Stimulated activated naive CD8-positive, alpha-beta T cell treated with anti-CD3 and anti-CD28 coated beads, Interleukin-15, amount 100 ng/mL, for 72 hours (primary cell): ENCODE results near the gene C11orf91.
"Not testable (repeated sequence)": the region's sequence is repeated elsewhere in the genome, so short reads cannot be mapped to it uniquely, and the experiment has no call there.

Source experiments
- ATAC-seq: fragments of 150-1000 bp; cut with Tn5 transposase; 2 replicates; pipeline ENCODE4 v1.10.0; 2021; ENCODE audit warnings: mild to moderate bottlenecking, moderate library complexity
- DNase-seq, 2 donors: peaks; one replicate each; pipeline ENCODE4 v3.0.0; 2021 to 2022
- H3K27ac Mint-ChIP-seq, 2 donors: one replicate each; pipeline ENCODE4 v1.8.0; 2022; ENCODE audit warnings: mild to moderate bottlenecking in 2 of 2, mixed read lengths in 2 of 2, moderate library complexity in 2 of 2
- H3K27me3 Mint-ChIP-seq: one replicate; pipeline ENCODE4 v1.8.0; 2022; ENCODE audit warnings: mixed read lengths
- H3K4me1 Mint-ChIP-seq: one replicate; pipeline ENCODE4 v1.8.0; 2022; ENCODE audit warnings: mild to moderate bottlenecking, mixed read lengths
- H3K4me3 Mint-ChIP-seq, 2 donors: one replicate each; pipeline ENCODE4 v1.8.0; 2022; ENCODE audit warnings: mild to moderate bottlenecking in 2 of 2, mixed read lengths in 2 of 2, moderate library complexity in 1 of 2
- H3K9me3 Mint-ChIP-seq, 2 donors: one replicate each; pipeline ENCODE4 v1.8.0; 2022; ENCODE audit warnings: mixed read lengths in 2 of 2

C11orf91 gene

DNA sequence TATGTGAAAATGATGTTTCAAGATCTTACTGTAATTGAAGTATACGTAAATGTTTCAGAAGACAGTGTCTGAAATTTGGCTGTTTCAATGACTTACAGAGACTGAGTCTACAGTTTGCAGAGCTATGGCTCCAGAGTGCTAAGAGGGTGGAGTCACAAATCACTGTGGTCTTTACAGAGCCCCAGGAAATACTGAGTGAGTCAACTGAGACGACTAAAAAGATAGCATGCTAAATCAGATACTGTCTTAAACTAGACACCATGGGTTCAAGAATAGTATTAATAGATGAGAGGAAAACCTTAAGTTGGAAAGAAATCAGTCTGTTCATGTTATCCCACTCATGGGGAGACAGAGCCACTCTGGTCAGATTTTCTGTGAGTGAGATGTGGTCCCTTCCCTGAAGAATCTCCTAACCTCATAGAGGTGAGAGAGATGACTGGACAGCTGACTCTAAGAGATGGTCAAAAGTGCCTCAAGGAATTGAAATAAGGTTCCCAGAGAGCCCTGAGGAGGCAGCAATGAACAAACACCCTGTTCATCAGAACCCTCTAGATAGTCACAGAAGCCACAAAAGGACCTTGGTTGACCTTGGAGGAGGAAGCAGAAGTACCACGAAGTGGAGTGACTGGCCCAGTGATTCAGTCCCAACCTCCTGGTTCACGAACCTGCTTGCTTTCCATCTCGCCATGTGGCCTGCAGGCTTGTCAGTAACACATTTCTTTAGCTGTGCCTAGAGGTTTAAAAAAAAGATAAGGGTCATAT, 30.2 kb downstream of the C11orf91 start:
- no peaks in the 10 kb centered on the region for H3K4me1 Mint-ChIP-seq
- H3K4me3 Mint-ChIP-seq = no peak overlapping the region
- H3K27me3 Mint-ChIP-seq = peaks cover 21% of the 10 kb centered on the region
- ATAC-seq = peak; percentile 52
- no peaks in the 10 kb centered on the region for H3K9me3 Mint-ChIP-seq
- H3K27ac Mint-ChIP-seq = no peak overlapping the region
- no peak for DNase-seq

DNA sequence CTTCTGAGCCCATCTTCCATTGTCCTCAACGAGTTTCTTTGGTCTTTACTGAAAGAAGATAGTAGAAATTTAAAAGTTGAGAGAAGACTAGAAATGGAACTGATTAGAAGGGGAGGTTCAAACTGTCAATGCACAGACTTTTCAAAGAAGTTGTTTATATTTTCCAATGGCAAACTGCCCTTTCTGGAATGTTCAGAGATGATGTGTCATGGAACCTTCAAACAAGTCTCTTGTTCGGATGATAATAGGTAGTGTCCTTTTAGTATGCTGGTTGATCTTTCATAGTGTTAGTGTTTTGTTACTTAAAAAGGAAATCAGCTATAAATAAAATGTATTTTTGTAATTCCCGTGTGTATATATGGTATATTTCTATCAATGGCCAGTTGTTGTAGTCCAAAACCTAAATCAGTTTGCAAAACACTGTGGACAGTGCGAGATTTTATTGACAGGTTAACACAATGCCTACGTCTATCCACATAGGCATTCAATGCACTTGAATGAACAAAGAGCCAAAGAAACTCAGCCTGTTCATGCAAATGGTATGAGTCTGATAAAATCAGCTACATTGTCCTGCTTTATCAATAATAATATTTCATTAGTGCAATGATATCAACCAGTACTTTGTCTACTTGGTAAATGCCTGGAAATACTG, 30.9 kb downstream of the C11orf91 start:
- H3K27ac Mint-ChIP-seq = no peak overlapping the region
- no peak for DNase-seq

DNA sequence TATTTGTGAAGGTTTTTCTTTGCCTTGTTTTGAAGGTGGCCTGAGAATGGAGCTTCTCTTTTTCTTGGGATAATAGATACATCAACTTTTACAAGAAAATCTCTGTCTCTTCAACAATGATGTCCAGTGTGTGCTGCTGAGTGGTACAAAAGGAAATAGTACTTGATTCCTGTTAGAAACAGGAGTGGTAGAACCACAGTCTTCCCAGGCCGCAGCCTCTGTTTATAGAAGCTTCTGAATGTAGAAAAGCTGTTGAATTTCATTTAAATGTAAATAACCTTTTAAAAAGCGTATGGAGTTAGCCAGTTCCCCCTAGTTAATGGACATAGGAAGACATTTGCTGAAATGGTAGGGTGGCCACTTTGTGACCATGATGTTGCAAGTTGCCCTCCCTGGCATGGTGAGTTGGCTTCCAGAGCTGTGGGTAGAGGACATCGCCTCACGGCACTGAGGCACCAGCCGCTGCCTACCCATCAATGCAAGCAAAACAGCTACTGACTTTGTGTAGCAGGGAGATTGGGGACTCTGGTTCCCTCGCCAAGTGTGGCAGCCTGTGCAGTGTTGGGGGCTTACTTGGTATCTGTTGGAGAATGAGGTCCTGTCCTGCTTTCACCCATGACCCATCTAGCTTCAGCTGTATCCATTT, 31.6 kb downstream of the C11orf91 start:
- no peaks in the 10 kb centered on the region for H3K9me3 Mint-ChIP-seq
- H3K4me3 Mint-ChIP-seq = no peak overlapping the region
- no peaks in the 10 kb centered on the region for H3K4me1 Mint-ChIP-seq
- no peak for ATAC-seq
- peaks cover 25% of the 10 kb centered on the region for H3K27me3 Mint-ChIP-seq
- no peak overlapping the region for H3K27ac Mint-ChIP-seq
- no peak for DNase-seq

More for the DNA sequence above, 30.9 kb downstream of the C11orf91 start:
- no peaks in the 10 kb centered on the region for H3K4me1 Mint-ChIP-seq
- H3K4me3 Mint-ChIP-seq = no peak overlapping the region
- ATAC-seq = no peak
- H3K9me3 Mint-ChIP-seq = no peaks in the 10 kb centered on the region
- peaks cover 21% of the 10 kb centered on the region for H3K27me3 Mint-ChIP-seq

DNA sequence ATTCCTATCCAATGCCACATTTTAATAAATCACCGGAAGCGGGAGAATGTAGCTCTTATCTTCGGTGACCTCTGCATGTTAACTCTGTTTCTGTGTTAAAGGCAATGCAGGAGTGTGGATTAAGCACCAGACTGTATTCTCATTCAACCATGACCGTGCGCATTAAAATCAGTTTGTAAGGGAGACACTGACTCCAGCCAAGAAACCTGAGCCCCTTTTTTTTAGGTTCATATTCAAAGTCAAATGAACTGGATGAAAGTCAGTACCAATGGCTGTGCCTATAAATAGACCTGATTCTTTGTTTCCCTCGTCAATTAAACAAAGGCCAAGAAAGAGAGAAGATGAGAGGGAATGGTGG, 32.2 kb downstream of the C11orf91 start:
- DNase-seq (no peak), ATAC-seq (no peak)
- peak overlapping the region in 1 of 2 donors; percentile 75 for H3K27ac Mint-ChIP-seq
- H3K4me3 Mint-ChIP-seq = no peak overlapping the region
- H3K9me3 Mint-ChIP-seq = no peaks in the 10 kb centered on the region
- peaks cover 27% of the 10 kb centered on the region for H3K27me3 Mint-ChIP-seq
- no peaks in the 10 kb centered on the region for H3K4me1 Mint-ChIP-seq

DNA sequence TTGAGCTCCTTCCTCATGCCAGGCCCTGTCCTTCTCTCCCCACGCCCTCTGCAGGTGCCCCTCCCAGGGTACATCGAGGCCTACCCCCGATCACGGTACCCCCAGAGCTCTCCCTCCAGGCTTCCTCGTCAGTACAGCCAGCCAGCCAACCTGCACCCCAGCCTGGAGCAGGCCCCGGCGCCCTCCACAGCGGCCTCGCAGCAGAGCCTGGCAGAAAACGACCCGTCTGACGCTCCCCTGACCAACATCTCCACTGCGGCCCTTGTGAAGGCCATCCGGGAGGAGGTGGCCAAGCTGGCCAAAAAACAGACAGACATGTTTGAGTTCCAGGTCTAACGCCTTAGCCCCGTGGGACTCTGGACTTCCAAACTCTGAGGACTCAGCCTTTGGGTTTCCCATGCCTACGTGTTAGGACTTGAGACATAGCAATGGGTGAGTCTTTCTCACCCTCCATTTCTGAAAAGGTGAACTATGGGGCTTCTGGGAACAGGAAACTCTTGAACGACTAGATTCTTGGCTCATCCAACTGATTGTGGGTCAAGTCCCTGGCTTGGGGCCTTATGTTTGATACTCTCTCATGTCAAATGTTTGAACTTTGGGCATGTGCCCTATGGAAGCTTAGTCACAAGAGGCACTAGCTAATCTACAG, 32.7 kb downstream of the C11orf91 start:
- DNase-seq = no peak
- Mint-ChIP-seq H3K4me1 (no peaks in the 10 kb centered on the region), H3K4me3 (no peak overlapping the region), H3K27me3 (peaks cover 27% of the 10 kb centered on the region), H3K9me3 (no peaks in the 10 kb centered on the region), H3K27ac (no peak overlapping the region)
- no peak for ATAC-seq

DNA sequence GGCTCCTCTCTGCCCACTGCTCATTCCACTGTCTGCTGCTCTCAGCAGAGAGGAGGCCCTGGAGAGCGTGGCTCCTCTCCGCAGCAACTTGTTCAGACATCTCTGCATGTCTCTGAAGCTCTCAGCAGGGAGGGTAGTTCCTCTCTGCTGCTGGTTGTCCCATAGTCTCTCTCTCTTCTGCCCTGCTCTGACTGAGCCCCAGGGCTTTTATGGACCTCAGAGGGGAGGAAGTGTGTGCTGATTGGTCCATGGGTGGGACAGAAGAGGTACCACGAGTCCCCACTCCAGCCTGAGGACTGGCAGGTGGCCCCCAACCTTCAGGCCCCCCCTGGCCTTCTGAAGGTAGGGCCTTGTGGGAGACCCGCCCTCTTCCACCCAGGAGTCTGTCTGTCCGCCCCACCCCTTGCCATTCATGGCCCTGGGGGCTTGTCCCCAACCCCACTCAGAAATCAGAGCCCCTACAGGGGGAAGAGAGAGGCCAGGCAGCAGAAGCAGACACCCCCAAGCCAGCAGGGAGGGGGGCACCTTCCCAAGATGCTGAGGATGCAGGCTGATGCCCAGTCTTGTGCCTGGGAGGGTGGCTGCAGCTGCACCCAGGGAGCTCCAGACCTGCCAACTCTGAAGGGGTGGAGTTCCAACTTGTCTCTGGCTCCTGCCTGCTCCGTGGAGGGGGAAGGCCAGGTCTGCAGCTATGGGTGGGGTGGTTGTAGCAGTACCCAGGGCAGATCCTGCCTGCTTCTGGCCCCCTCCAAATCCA, 35.1 kb downstream of the C11orf91 start:
- DNase-seq (no peak), ATAC-seq (peak; percentile 26)
- Mint-ChIP-seq H3K27ac (no peak overlapping the region), H3K4me1 (no peaks in the 10 kb centered on the region), H3K27me3 (peaks cover 8% of the 10 kb centered on the region), H3K4me3 (no peak overlapping the region), H3K9me3 (no peaks in the 10 kb centered on the region)

DNA sequence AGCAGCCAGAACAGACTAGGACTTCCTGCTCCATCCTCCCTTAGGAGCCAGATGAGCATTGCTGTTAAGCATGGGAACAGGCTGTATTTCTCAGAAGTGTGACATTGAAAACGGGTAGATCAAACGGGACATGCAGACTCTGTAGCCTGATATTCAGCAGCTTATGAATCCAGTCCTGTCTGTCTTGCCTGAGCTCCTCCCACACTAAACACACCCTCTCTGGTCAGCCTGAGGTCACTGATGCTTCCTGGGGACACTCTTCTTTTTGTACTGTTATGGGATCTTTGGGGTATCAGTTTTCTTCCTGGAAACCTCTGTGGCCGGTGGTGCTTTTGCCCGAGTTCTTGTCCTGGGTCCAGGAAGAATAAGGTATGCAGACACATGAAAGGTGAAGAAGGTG, 35.8 kb downstream of the C11orf91 start:
- H3K4me1 Mint-ChIP-seq = no peaks in the 10 kb centered on the region
- ATAC-seq (no peak), DNase-seq (no peak)
- no peak overlapping the region for H3K4me3 Mint-ChIP-seq
- H3K27ac Mint-ChIP-seq = no peak overlapping the region
- H3K9me3 Mint-ChIP-seq = no peaks in the 10 kb centered on the region
- peaks cover 7% of the 10 kb centered on the region for H3K27me3 Mint-ChIP-seq

DNA sequence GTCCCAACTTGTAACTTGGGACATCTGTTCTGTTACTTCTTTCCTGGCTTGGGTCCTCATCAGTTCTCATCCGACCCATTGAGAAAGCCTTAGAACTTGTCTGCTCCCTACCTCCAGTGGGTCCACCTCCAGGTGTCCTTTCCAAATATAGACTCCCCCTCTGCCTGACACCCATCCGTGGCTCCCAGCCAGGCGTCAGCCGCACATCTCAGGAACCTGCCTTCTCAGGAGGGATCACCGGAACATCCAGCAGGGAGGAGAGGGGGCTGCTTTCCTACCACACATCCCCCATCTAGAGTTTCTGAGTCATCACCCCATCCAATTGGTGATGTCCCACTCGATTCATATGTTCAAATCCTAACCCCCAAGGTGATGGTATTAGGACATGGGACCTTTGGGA, 36.5 kb downstream of the C11orf91 start:
- no peak for DNase-seq
- no peaks in the 10 kb centered on the region for H3K4me1 Mint-ChIP-seq

DNA sequence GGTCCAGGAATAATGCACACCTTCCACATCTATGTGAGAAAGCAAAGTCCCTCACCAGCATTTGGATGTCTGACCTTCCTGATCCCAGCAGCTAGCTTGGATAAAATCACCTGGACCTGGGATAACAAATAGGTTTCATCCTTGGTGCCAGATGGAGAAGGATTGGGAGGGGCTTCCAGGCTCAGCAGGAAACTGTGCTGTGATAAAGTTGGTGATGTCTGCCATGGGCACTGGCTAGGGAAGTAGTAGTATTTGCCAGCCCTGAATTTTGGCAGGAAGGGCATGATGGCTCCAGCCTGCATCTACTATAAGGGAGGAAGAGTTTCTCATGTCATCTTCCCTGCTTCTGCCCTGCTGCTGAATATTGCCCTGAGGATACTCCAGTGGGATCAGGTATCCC, 37.5 kb downstream of the C11orf91 start:
- no peaks in the 10 kb centered on the region for H3K9me3 Mint-ChIP-seq
- no peak overlapping the region for H3K27ac Mint-ChIP-seq
- H3K4me1 Mint-ChIP-seq = no peaks in the 10 kb centered on the region
- DNase-seq (no peak), ATAC-seq (no peak)
- peaks cover 7% of the 10 kb centered on the region for H3K27me3 Mint-ChIP-seq
- no peak overlapping the region for H3K4me3 Mint-ChIP-seq

More for the DNA sequence above, 36.5 kb downstream of the C11orf91 start:
- H3K9me3 Mint-ChIP-seq = no peaks in the 10 kb centered on the region
- no peak overlapping the region for H3K4me3 Mint-ChIP-seq
- ATAC-seq = no peak
- peaks cover 7% of the 10 kb centered on the region for H3K27me3 Mint-ChIP-seq
- H3K27ac Mint-ChIP-seq = no peak overlapping the region

DNA sequence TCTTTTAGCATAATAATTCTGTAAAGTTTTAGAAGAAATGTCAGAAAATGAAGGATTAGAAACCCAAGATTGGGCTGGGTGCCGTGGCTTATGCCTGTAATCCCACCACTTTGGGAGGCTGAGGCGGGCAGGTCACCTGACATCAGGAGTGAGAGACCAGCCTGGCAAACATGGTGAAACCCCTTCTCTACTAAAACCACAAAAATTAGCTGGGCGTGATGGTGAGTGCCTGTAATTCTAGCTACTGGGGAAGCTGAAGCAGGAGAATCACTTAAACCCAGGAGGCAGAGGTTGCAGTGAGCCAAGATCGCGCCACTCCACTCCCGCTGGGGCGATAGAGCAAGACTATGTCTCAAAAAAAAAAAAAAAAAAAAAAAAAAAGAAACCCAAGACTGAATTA, 39.1 kb downstream of the C11orf91 start:
- not testable (repeated sequence) for DNase-seq, H3K27ac Mint-ChIP-seq, ATAC-seq, H3K27me3 Mint-ChIP-seq, H3K4me1 Mint-ChIP-seq, H3K9me3 Mint-ChIP-seq, H3K4me3 Mint-ChIP-seq

DNA sequence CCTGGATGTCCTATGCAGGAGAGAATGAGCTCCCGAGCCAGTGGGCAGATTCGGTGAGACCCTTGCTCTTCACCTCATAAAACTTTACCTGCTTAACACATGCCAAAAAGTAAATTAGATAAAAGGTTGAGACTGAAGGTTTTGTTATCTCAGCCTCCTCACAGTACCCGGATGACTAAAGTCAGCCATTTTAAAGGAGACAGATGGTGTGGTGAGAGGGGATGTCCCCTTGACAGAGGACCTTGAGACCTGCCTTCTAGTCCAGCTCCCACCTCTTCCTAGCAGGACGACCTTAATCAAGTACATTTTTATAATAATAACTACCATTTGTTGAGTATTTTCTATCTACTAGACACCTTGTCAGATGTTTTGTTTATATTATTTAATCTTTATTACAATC, 39.7 kb downstream of the C11orf91 start:
- H3K27me3 Mint-ChIP-seq = peaks cover 11% of the 10 kb centered on the region
- DNase-seq (no peak), ATAC-seq (no peak)
- H3K9me3 Mint-ChIP-seq = no peaks in the 10 kb centered on the region
- H3K27ac Mint-ChIP-seq = no peak overlapping the region
- H3K4me1 Mint-ChIP-seq = no peaks in the 10 kb centered on the region
- no peak overlapping the region for H3K4me3 Mint-ChIP-seq

DNA sequence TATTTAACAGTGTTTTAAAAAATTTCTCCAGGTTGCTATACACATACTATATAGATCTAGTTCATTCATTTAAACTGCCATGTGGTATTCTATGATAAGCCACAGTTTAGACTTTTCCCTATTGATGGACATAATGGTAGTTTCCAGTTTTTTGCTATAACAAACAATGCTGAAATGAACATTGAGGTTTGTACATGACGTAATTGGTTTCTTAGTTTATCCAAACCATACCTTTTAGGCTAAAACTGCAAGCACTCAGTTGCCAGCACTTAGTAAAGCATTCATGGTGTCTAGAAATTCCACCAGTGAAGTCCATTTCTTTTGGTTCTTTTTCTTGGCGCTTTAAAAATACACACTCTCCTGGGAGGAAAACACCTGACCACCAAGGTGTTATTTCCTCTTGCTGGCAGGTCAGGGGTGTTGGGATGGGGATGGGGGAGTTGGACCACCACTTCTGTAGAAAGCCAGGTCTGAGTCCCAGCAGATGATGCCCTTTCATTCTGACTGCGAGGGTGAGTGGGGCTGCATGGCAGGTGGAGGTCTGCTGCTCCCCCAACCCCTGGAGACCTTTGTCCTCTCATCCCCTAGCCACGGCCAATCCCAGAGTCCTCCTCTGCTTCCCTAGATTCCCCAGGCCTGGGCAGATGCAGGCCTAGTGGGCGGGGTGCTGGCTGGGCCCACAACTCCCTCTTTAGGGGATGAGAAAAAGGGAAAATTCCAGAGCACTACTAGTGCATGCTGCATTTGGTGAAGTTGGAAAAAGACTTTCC, 41.1 kb downstream of the C11orf91 start:
- Mint-ChIP-seq H3K4me3 (no peak overlapping the region), H3K27me3 (peaks cover 21% of the 10 kb centered on the region), H3K9me3 (no peaks in the 10 kb centered on the region), H3K4me1 (no peaks in the 10 kb centered on the region), H3K27ac (no peak overlapping the region)
- no peak for ATAC-seq
- DNase-seq = no peak

DNA sequence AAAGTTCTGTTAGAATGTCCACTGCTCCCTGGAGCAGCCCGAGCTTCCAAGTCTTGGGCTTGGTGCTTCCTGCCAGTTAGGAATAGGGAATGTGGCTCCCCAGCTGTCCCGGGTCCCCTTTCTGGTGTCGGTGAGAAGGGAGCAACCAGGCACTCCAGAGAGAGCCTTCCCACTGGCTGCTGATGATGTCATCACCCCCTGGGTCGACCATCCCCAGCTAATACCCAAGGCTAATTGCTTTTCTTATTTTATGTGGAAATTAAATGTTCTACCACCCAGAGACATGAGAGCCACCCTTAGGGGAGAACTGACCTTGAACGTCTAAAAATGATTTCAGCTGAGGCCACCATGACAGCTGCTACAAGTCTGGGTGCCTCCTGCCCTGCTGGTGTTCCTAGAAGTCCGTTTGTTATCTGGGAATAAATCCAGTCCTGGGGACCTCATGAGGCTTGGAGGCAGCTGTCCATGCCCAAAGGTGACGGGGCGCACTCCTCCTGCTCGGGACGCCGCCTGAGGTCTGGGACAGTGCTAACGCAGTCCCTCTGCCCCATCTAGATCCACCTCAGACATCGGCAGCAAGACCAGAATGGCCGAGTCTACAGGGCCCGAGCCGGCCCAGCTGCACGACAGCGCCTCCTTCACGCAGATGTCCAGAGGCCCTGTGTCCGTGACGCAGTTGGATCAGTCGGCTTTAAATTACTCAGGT, 42.3 kb downstream of the C11orf91 start:
- no peak for ATAC-seq
- no peak for DNase-seq
- Mint-ChIP-seq H3K4me3 (no peak overlapping the region), H3K4me1 (no peaks in the 10 kb centered on the region), H3K9me3 (no peaks in the 10 kb centered on the region), H3K27me3 (peaks cover 20% of the 10 kb centered on the region), H3K27ac (no peak overlapping the region)

DNA sequence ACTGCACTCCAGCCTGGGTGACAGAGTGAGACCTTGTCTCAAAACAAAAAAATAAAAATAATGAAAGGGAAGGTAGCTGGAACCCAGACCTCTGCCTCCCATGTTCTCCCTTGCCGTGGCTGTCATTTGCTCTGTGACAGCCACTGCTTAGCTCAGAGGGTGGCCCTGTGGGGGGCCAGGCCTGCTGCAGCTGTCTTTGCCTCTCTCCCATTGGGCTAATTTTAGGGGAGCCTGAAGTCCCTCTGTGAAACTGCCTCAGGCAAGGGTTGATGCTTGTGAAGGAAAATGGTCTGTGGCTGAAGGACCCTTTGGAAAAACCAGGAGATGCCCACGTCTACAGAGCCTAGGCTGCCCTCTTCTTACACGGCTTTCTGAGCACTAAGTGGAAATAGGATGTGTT, 42.9 kb downstream of the C11orf91 start:
- Mint-ChIP-seq H3K27ac (no peak overlapping the region), H3K4me3 (no peak overlapping the region), H3K4me1 (no peaks in the 10 kb centered on the region), H3K27me3 (peaks cover 22% of the 10 kb centered on the region), H3K9me3 (no peaks in the 10 kb centered on the region)
- DNase-seq = no peak
- no peak for ATAC-seq
